Endometrium (tissue), 2 donors: ENCODE results near the gene PGF.

Experiments used
- FAIRE-seq: peaks from 2 replicates; lab custom pipeline; 2012; peaks lifted over from hg19 to GRCh38; lab: Jason Lieb, UNC
- donor health status: control.
- donor health status: control.

The PGF gene

GRCh38 chr14:74897642-74898041, 57.8 kb downstream of the PGF start:
- no peak for FAIRE-seq

- FAIRE-seq: no peak
Observed at GRCh38 chr14:74896400-74896799, 59.0 kb downstream of the PGF start.

- FAIRE-seq: no peak
Observed at GRCh38 chr14:74893614-74894091, 61.7 kb downstream of the PGF start.

GRCh38 chr14:74892745-74893144, 62.7 kb downstream of the PGF start:
- no peak for FAIRE-seq

GRCh38 chr14:74891870-74892269, 63.5 kb downstream of the PGF start:
- no peak for FAIRE-seq
